H1 (cell line): ENCODE measurements around the gene SPOCK1. TPM values are rescaled to one million over a fixed set of nuclear protein-coding genes. Genes with fewer than 3 reads are reported as not detected.

Experiments
- CTCF ChIA-PET: fragments of 300-600 bp; sonication (Branson Sonifier 250); formaldehyde crosslinking; loops from one replicate; lab custom pipeline; 2021; ENCODE audit not compliant: partially characterized antibody; lab: Charles Lee
- POLR2A ChIA-PET: fragments of 300-600 bp; sonication (Branson Sonifier 250); formaldehyde crosslinking; loops from one replicate; lab custom pipeline; 2021; ENCODE audit warnings: inconsistent platforms; ENCODE audit not compliant: partially characterized antibody; lab: Charles Lee
- DNase-seq, 2 experiments: peaks; one replicate each; pipeline versions ENCODE4 v3.0.0 to v3.0.0-alpha.2; 2010 to 2022; ENCODE audit warnings: low spot score in 2 of 2, low read depth in 1 of 2, mixed read lengths in 1 of 2
- FAIRE-seq: peaks from 2 replicates; lab custom pipeline; 2011; peaks lifted over from hg19 to GRCh38; lab: Jason Lieb, UNC
- H2AFZ ChIP-seq: 2 replicates; pipeline ENCODE4 v1.8.1; 2012; ENCODE audit warnings: low read length, inconsistent platforms
- H2AK5ac ChIP-seq: 2 replicates; pipeline ENCODE4 v1.6.1; 2013; ENCODE audit warnings: low read depth, low read length
- H2BK120ac ChIP-seq: replicated peaks from 2 replicates; pipeline ENCODE3; 2013; ENCODE audit warnings: low read depth, low read length, inconsistent platforms
- H2BK12ac ChIP-seq: 2 replicates; pipeline ENCODE4 v1.6.1; 2013; ENCODE audit warnings: low read depth, low read length
- H2BK15ac ChIP-seq: 2 replicates; pipeline ENCODE4 v1.6.1; 2013; ENCODE audit warnings: low read length
- H2BK20ac ChIP-seq: 2 replicates; pipeline ENCODE4 v1.6.1; 2013; ENCODE audit warnings: low read length
- H2BK5ac ChIP-seq: 2 replicates; pipeline ENCODE4 v1.6.1; 2013; ENCODE audit warnings: low read depth, low read length
- H3K14ac ChIP-seq: 2 replicates; pipeline ENCODE4 v1.6.1; 2013; ENCODE audit warnings: inconsistent platforms; ENCODE audit not compliant: insufficient read length
- H3K18ac ChIP-seq: 2 replicates; pipeline ENCODE4 v1.6.1; 2013; ENCODE audit warnings: low read length; ENCODE audit errors: extremely low read depth
- H3K23ac ChIP-seq: 2 replicates; pipeline ENCODE4 v1.6.1; 2013; ENCODE audit warnings: inconsistent platforms; ENCODE audit not compliant: insufficient read length
- H3K23me2 ChIP-seq: 2 replicates; pipeline ENCODE4 v1.6.1; 2013; ENCODE audit warnings: low read depth, low read length
- H3K27ac ChIP-seq: 2 replicates; pipeline ENCODE4 v1.6.1; 2011; ENCODE audit warnings: low read depth, low read length, inconsistent platforms
- H3K27me3 ChIP-seq, 4 experiments: replicated peaks in 1 of 4; 1 replicate in 1 of 4; 2 replicates in 3 of 4; pipeline versions ENCODE4 v1.6.1 to v1.8.1; 2011 to 2013; ENCODE audit warnings: low read length in 3 of 4, mild to moderate bottlenecking in 3 of 4, inconsistent platforms in 2 of 4, mixed read lengths in 2 of 4, moderate library complexity in 1 of 4; ENCODE audit not compliant: control insufficient read depth in 3 of 4, insufficient read depth in 3 of 4; ENCODE audit errors: extremely low read depth in 1 of 4
- H3K36me3 ChIP-seq, 4 experiments: 2 replicates each; pipeline versions ENCODE4 v1.6.1 to v1.8.1; 2011 to 2013; ENCODE audit warnings: mild to moderate bottlenecking in 4 of 4, low read length in 3 of 4, moderate library complexity in 2 of 4, control low read depth in 1 of 4, inconsistent platforms in 1 of 4; ENCODE audit not compliant: insufficient read depth in 4 of 4, control insufficient read depth in 2 of 4
- H3K4ac ChIP-seq: replicated peaks from 2 replicates; pipeline ENCODE3; 2013; ENCODE audit warnings: low read length, low read depth, mixed read lengths, inconsistent platforms; ENCODE audit not compliant: insufficient read length
- H3K4me1 ChIP-seq, 4 experiments: replicated peaks in 1 of 4; 1 replicate in 1 of 4; 2 replicates in 3 of 4; pipeline versions ENCODE4 v1.6.1 to v1.8.1; 2011 to 2013; ENCODE audit warnings: low read length in 3 of 4, inconsistent platforms in 2 of 4, mixed read lengths in 1 of 4; ENCODE audit not compliant: insufficient read depth in 4 of 4, control insufficient read depth in 3 of 4
- H3K4me2 ChIP-seq, 2 experiments: 2 replicates each; pipeline versions ENCODE4 v1.6.1 to v1.8.1; 2011 to 2013; ENCODE audit warnings: low read depth in 2 of 2, low read length in 2 of 2, control low read depth in 1 of 2, inconsistent platforms in 1 of 2, mild to moderate bottlenecking in 1 of 2; ENCODE audit not compliant: insufficient read depth in 1 of 2
- H3K4me3 ChIP-seq, 4 experiments: fragments of 200-600, 300-600 bp in 1 of 4; sonication (generic), shearing (Covaris generic), sonication (Bioruptor Twin) in 1 of 4; 2 replicates each; pipeline versions ENCODE4 v1.5.1 to v1.8.1; 2011 to 2016; ENCODE audit warnings: low read length in 4 of 4, low read depth in 3 of 4, control low read depth in 2 of 4, inconsistent platforms in 2 of 4, mild to moderate bottlenecking in 2 of 4, mixed read lengths in 1 of 4, moderate library complexity in 1 of 4; ENCODE audit not compliant: insufficient read depth in 2 of 4; ENCODE audit errors: extremely low read depth in 1 of 4
- H3K56ac ChIP-seq: replicated peaks from 2 replicates; pipeline ENCODE3; 2013; ENCODE audit warnings: low read depth, mild to moderate bottlenecking, mixed read lengths, low read length, inconsistent platforms; ENCODE audit not compliant: insufficient read length
- H3K79me1 ChIP-seq: 2 replicates; pipeline ENCODE4 v1.6.1; 2013; ENCODE audit warnings: low read depth, low read length, control low read depth
- H3K79me2 ChIP-seq, 2 experiments: 2 replicates each; pipeline versions ENCODE4 v1.6.1 to v1.8.1; 2012 to 2013; ENCODE audit warnings: low read length in 2 of 2, mild to moderate bottlenecking in 2 of 2, inconsistent platforms in 1 of 2; ENCODE audit not compliant: insufficient read depth in 2 of 2, control insufficient read depth in 1 of 2
- H3K9ac ChIP-seq, 4 experiments: replicated peaks in 1 of 4; 1 replicate in 1 of 4; 2 replicates in 3 of 4; pipeline versions ENCODE4 v1.6.1 to v1.8.1; 2011 to 2013; ENCODE audit warnings: low read depth in 3 of 4, low read length in 3 of 4, control low read depth in 2 of 4, mild to moderate bottlenecking in 2 of 4, moderate library complexity in 2 of 4, inconsistent platforms in 1 of 4; ENCODE audit errors: extremely low read depth in 1 of 4
- H3K9me3 ChIP-seq, 2 experiments: 2 replicates each; pipeline versions ENCODE4 v1.6.1 to v1.8.1; 2012 to 2013; ENCODE audit warnings: mild to moderate bottlenecking in 2 of 2, moderate library complexity in 2 of 2, control low read depth in 1 of 2, inconsistent platforms in 1 of 2, low read depth in 1 of 2, low read length in 1 of 2, mixed read lengths in 1 of 2; ENCODE audit not compliant: insufficient read depth in 2 of 2
- H4K20me1 ChIP-seq, 2 experiments: replicated peaks in 1 of 2; 2 replicates each; pipeline versions ENCODE3 to v1.8.1; 2011 to 2013; ENCODE audit warnings: inconsistent platforms in 2 of 2, low read length in 2 of 2, mild to moderate bottlenecking in 1 of 2; ENCODE audit not compliant: insufficient read depth in 2 of 2, control insufficient read depth in 1 of 2
- H4K5ac ChIP-seq: 2 replicates; pipeline ENCODE4 v1.6.1; 2013; ENCODE audit warnings: low read length, low read depth, mixed read lengths, inconsistent platforms; ENCODE audit not compliant: insufficient read length
- H4K8ac ChIP-seq: 2 replicates; pipeline ENCODE4 v1.8.0; 2013; ENCODE audit warnings: mild to moderate bottlenecking, moderate library complexity, low read length, inconsistent platforms; ENCODE audit not compliant: insufficient read depth; ENCODE audit errors: extremely low read depth
- H4K91ac ChIP-seq: replicated peaks from 2 replicates; pipeline ENCODE3; 2013; ENCODE audit warnings: low read length, mixed read lengths, inconsistent platforms; ENCODE audit not compliant: insufficient read length
- SP2 ChIP-seq: IDR thresholded peaks from 2 replicates; pipeline ENCODE4 v1.6.1; 2012; ENCODE audit warnings: mild to moderate bottlenecking, low read length, inconsistent platforms
- TCF12 ChIP-seq: IDR thresholded peaks from 2 replicates; pipeline ENCODE4 v1.6.1; 2011; ENCODE audit warnings: low read depth, mild to moderate bottlenecking, low read length
- ZNF274 ChIP-seq: IDR thresholded peaks from 2 replicates; pipeline ENCODE4 v1.7.0; 2012; ENCODE audit warnings: low read length, borderline replicate concordance; ENCODE audit errors: extremely low read depth
- WGBS, 2 experiments: shearing (Covaris generic) in 1 of 2; methylation state at CpG; one replicate each; pipeline versions ENCODE4 v1.1.6 to v1.1.7; 2013 to 2015; ENCODE audit warnings: low lambda C conversion rate in 2 of 2, mixed read lengths in 2 of 2, inconsistent platforms in 1 of 2, low coverage in 1 of 2, missing lambda C conversion rate in 1 of 2; ENCODE audit not compliant: insufficient replicate concordance in 2 of 2, insufficient coverage in 1 of 2, insufficient read length in 1 of 2; ENCODE audit errors: extremely low coverage in 1 of 2, missing lambda C conversion rate in 1 of 2; 5-methylcytosine and 5-hydroxymethylcytosine counted together
- polyA plus RNA-seq, 7 experiments: library from polyadenylated mRNA; depleted of rRNA in 3 of 7; stranded (reverse) in 5 of 7; unstranded in 2 of 7; fragments of >200 nt in 5 of 7; fragments of 200-250 nt in 2 of 7; gene quantifications; 1 replicate in 5 of 7; 2 replicates in 1 of 7; 4 replicates in 1 of 7; pipeline versions ENCODE4 v1.2.1 to v1.2.3, GENCODE V29; 2011 to 2013; ENCODE audit warnings: missing spikeins in 2 of 7, mixed read lengths in 2 of 7
- total RNA-seq: library from RNA; stranded (reverse); fragmentation: NEBNext Ultra II Directional; extraction: Animal tissue kit (Norgen Biotek cat#: 25700); gene quantifications from 2 replicates; pipeline ENCODE4 v1.2.1, GENCODE V29; 2021

SPOCK1 gene
- total and polyA plus RNA-seq, 2 of the 8 experiments (the other 6 are each of a cell fraction or from before 2014, with no cell fraction given): 6.9 to 18.1 TPM

DNA sequence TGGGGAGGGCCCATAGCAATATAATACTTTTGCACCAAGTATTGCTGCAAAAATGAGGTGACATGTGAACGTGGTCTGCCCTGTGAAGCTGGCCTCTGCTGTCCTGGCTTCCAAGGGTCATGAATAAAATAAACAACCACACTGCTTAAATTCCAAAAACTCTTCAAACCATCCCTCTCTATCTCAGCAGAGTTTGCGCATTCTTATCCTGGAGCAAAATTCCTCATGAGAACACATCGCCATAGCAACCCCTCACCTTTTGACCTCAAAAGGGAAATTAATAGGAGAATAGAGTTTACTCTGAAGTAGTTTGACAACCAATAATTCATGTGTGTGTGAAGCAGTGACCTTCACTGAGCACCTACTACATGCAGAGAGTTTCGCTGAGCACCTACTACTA lies 342.9 kb downstream of the SPOCK1 start:
- Histone ChIP-seq H3K23me2 (no peaks in the 10 kb centered on the region), H3K27me3 (no peaks in the 10 kb centered on the region; a peak in 1 of 7 replicates), H3K36me3 (no peaks in the 10 kb centered on the region), H3K4me3 (no peak overlapping the region), H2AK5ac (no peak overlapping the region), H3K56ac (no peak overlapping the region), H2BK5ac (no peak overlapping the region), H3K18ac (no peak overlapping the region), H2BK12ac (no peak overlapping the region), H3K4me1 (peaks cover 0 to 5% (median 0%) of the 10 kb centered on the region in 4 experiments; a peak in 2 of 7 replicates), H2AFZ (no peak overlapping the region), H4K5ac (no peak overlapping the region), H3K14ac (no peak overlapping the region), H3K27ac (no peak overlapping the region), H2BK15ac (no peak overlapping the region), H3K23ac (no peak overlapping the region), H3K4me2 (no peak overlapping the region), H2BK20ac (no peak overlapping the region), H3K79me1 (no peaks in the 10 kb centered on the region), H3K4ac (no peak overlapping the region), H4K91ac (no peak overlapping the region), H3K9me3 (no peaks in the 10 kb centered on the region), H4K8ac (no peak overlapping the region), H3K79me2 (no peaks in the 10 kb centered on the region), H3K9ac (no peak overlapping the region), H2BK120ac (no peak overlapping the region), H4K20me1 (no peaks in the 10 kb centered on the region)
- 89% methylated on average over 4 of the region's 4 CpGs; no CpG with 5 or more reads in 1 of the 2 experiments for WGBS, 2 experiments
- DNase-seq (no peak), FAIRE-seq (no peak)
- ChIA-PET POLR2A (no interaction called here), CTCF (no interaction called here)
- no peak for TF ChIP-seq TCF12
- TF ChIP-seq SP2: no peak
- no peak for TF ChIP-seq ZNF274
